ENCODE results near the gene MAP1A.
"Not testable (repeated sequence)": the region's sequence is repeated elsewhere in the genome, so short reads cannot be mapped to it uniquely, and the experiment has no call there.

The MAP1A gene

DNA sequence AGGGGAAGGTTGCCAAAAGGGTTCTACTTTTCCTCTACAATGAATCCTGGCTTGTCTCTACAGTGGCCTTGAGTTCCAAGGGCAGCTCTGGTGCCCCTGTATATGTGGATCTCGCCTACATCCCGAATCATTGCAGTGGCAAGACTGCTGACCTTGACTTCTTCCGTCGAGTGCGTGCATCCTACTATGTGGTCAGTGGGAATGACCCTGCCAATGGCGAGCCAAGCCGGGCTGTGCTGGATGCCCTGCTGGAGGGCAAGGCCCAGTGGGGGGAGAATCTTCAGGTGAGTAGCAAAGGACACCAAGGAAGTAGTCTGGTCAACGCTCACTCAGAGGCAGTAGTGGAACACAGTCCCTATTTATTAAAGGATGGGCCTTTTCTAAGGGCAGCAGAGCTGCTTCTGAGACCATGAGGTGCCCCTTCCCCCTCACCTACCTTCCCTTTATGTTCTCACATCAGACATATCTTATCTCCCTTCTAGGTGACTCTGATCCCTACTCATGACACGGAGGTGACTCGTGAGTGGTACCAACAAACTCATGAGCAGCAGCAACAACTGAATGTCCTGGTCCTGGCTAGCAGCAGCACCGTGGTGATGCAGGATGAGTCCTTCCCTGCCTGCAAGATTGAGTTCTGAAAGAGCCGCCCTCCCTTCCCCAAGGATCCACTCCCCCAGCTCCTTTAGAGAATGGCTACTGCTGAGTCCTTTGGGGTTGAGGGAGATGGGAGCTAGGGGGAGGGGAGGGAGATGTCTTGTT lies 12.4 kb downstream of the MAP1A start:
- DNase-seq (ENCODE audit: low read depth in 2 of 2): no peak

DNA sequence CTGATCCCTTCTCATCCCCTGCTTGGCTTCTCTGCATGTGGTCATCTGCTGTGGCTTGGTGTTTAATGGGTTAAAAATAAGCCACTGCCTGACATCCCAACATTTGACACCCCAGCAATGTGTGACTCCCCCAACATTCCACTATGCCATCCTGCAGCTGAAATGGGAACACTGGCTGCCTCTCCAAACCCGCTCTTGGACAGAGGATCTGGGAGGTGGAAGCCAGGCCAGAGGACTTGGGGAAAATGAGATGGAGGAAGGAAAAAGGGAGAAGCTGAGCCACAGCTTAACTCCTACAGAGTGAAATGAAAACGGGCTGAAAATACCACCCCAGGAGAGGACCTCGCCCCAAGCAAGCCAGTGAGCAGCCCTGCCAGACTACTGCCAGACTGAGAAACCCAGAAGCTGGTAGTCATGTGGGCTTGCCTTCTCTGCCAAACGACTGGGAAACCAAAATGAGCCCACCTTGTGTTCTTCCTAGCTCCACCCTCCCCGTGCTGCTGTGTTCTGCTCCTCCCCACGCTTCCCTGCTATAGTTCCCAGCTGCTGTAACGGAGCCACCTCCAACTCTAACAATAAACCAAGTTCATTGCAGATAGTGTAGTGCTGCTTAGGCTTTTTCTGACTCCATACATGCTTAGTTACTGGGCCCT lies 13.7 kb downstream of the MAP1A start:
- no peak for DNase-seq (ENCODE audit: low read depth in 2 of 2)

DNA sequence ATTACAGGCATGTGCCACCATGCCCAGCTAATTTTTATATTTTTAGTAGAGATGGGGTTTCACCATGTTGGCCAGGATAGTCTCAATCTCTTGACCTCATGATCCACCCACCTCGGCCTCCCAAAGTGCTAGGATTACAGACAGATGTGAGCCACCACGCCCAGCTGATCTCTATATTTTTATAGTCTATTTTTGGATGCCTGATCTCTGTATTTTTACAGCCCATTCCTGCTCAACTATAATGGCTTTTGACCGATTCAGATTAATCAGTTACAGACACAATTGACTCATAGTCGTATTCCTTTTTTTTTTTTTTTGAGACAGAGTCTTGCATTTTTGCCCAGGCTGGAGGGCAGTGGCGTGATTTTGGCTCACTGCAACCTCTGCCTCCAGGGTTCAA lies 15.4 kb downstream of the MAP1A start:
- DNase-seq (ENCODE audit: low read depth in 2 of 2): not testable (repeated sequence)

DNA sequence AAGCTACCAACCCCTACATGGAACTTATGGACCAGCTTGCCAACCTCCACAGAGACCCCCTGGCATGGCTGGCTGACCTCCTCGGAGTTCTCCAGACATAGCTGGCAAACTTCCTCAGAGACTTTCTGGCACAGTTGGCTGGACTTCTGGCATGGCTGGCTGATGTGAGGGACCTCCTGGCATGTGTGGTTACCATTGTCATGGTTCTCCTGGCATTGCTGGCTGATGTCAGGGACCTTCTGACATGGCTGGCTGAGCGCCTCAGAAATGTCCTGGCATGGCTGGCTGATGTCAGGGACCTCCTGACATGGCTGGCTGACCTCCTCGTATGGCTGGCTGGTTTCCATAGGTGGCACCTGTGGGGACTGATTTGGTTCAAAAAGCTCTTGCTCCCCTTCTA lies 17.5 kb downstream of the MAP1A start:
- DNase-seq (ENCODE audit: low read depth in 2 of 2): no peak

DNA sequence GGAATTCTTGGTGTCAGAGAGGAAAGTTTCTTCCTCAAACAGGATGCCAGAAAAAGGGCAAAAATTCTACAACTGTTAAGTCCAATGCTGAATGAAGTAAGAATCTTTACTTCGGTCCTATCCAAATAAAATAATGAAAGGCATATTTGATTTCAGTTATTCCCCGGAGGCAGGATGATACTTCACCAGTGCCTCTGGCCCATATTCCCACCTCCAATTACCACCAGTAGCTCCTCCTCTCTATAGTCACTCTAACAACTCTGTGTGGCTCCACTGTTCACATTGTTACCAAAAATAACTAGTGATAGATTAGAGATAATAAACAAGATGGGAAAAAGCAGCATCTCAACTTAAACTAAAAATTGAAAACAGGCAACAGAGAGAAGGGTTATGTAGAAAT lies 20.7 kb downstream of the MAP1A start:
- DNase-seq (ENCODE audit: low read depth in 2 of 2): no peak

DNA sequence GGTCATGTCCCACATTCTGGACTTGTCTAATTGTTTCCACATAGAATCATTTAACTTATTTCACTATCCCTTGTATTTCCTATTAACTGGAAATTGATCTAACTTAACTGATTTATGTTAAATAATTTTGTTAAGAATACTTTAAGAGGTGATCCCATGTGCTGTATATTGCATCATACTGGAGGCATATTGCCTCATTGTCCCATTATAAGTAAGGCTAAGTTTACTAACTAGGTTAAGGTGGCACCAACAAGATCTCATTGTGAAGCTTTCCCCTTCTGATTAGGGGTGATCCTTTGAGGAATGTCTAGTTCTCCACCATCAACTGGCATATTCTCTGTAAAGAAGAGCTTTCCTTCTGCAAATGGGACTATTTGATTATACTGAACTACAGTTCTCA lies 24.4 kb downstream of the MAP1A start:
- DNase-seq (ENCODE audit: low read depth in 2 of 2): no peak

DNA sequence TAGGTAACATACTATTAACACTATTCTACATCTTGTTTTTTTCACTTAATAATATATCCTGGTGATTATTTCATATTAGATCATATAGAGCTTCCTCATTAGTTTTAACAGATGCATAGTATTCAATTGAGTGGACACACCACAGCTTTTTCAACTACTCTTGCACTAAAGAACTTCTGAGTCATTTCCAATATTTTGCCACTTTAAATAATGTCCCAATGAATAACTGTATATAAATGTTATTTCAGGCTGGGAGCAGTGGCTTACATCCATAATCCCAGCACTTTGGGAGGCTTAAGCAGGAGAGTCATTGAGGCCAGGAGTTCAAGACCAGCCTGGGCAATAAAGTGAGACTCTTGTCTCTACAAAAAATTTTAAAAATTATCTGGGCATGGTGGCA lies 26.9 kb downstream of the MAP1A start:
- no peak for DNase-seq (ENCODE audit: low read depth in 2 of 2)

DNA sequence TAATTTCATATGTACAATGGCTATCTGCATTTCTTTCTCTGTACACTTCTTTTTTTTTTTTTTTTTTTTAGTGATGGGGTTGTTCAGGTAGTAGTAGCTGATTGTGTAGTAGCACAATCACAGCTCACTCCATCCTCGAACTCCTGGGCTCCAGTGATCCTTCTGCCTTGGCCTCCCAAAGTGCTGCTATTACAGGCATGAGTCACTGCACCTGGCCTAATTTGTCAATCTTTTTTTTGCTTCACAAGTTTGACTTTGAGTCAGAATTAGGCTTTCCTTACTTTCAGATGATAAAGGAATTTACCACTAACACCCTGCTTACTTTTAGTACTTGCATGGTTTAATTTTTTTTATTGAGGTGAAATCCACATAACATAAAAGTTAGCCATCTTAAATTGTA lies 28.0 kb downstream of the MAP1A start:
- no peak for DNase-seq (ENCODE audit: low read depth in 2 of 2)

DNA sequence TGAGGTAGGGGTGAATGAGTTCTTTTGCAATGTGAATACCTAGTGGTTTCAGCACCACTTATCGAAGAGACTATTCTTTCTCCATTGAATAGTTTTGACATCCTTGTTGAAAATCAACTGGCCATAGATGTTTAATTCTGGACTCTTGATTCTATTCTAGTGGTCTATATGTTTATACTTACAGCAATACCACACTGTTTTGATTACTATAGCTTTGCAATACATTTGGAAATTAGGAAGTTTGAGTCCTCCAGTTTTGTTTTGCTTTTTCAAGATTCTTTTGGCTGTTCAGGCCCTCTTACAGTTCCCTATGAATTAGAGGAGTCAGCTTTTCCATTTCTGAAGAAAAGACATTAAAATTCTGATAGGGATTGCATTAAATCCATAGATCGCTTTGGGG lies 30.1 kb downstream of the MAP1A start:
- no peak for DNase-seq (ENCODE audit: low read depth in 2 of 2)

DNA sequence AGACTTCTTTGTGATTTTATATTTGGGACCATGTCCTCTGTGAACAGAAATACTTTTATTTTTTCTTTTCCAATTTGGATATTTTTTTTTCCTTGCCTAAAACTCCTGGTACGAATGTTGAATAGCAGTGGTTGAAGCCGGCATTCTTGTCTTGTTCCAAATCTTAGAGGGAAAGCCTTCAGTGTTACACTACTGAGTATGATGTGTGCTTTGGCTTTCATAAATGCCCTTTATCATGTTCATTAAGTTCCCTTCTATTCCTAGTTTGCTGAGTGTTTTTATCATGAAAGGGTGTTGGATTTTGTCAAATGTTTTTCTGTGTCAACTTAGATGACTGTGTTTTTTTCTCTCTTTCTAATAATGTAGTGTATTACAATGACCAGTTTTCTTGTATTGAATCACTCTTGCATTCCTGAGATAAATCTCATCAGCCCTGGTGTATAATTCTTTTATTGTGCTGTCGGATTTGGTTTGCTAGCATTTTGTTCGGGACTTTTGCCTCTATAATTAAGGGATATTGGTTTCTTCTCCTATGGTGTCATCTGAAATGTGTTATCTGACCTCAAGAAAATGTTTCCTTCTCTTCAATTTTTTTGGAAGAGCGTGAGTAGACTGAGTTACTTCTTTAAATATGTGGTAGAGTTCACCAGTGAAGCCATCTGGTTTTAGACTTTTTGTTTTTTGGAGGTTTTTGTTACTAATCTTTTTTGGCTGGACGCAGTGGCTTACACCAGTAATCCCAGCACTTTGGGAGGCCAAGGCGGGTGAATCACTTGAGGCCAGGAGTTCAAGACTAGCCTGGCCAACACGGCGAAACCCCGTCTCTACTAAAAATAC lies 33.3 kb downstream of the MAP1A start:
- no peak for DNase-seq (ENCODE audit: low read depth in 2 of 2)

DNA sequence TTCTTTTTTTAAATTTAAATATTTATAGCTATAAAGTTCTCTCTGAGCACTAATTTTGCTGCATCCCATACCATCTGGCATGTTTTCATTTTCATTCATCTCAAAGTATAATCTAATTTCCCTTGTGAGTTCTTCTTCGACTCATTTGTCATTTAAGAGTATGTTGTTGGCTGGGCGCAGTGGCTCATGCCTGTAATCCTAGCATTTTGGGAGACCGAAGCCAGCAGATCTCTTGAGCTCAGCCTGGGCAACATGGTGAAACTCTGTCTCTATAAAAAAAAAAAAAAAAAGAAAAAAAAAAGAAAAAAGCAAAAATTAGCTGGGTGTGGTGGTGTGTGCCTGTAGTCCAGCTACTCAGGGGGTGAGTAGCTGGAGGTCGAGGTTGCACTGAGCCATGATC lies 34.8 kb downstream of the MAP1A start:
- no peak for DNase-seq (ENCODE audit: low read depth in 2 of 2)

DNA sequence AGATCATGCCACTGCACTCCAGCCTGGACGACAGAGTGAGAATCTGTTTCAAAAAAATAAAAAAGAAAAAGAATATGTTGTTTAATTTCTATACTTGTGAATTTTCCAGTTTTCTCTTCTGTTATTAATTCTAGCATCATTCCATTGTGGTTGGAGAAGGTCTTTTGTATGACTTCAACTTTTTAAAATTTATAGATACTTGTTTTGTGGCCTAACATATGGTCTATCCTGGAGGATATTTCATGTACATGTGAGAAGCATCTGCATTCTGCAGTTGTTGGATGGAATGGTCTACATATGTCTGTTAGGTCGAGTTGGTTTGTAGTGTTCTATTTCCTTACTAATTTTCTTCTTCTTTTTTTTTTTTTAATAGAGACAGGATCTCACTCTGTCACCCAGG lies 35.6 kb downstream of the MAP1A start:
- DNase-seq (ENCODE audit: low read depth in 2 of 2): no peak

DNA sequence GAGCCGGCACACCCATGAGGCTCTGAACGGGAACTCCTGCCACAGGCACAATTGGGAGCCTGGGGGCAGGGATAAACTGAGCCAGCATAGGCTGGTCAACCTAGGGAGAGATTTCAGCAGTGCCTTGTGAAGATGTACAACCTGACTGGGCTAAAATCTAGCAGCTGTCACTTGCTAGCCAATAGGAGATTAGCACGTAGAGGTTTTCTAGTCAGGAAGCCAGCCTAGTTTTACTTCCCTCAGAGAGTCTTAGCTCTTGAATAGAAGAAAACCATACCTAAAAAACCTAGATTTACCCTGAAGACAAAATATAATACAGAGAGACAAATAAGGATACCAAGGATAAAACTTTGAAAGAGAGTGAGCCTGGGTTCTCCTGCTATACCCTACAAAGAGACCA lies 45.3 kb downstream of the MAP1A start:
- DNase-seq (ENCODE audit: low read depth in 2 of 2): not testable (repeated sequence)

DNA sequence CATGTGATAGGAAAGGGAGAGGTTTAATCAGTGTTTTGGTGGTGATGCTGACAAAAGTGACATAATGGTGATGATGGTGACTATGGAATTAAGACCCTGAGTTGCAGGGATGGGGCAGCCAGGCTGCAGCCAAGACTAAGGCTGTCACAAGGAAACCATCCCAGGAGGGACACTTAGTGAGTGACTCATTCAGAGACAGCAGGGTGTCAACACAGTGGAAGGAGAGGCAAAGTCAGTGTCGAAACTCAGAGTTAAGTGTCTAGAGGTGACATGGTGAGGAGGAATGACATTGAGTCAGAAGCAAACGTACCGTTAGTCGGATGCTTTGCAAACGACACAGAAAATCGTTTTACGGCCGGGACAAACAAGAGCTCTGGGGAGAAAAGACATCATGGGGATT lies 46.4 kb downstream of the MAP1A start:
- DNase-seq (ENCODE audit: low read depth in 2 of 2): not testable (repeated sequence)

DNA sequence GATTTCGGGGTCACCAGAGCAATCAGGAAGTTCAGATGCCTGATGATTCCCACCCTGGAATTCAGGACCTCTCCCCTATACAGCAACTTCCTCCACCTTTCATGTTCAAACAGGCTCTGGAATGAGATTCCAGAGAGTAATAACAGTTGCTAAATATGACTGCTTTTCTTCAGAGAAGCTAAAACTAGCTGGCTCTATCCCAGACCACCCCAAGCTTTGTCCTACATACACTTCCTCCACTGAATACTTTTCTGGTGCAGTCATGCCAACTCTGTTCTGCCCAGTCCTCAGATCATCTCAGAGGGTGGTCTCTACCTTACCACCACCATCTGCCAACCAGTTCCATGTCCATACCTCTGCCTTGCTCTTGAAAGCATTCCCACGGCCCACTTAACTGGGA lies 49.2 kb downstream of the MAP1A start:
- not testable (repeated sequence) for DNase-seq (ENCODE audit: low read depth in 2 of 2)

DNA sequence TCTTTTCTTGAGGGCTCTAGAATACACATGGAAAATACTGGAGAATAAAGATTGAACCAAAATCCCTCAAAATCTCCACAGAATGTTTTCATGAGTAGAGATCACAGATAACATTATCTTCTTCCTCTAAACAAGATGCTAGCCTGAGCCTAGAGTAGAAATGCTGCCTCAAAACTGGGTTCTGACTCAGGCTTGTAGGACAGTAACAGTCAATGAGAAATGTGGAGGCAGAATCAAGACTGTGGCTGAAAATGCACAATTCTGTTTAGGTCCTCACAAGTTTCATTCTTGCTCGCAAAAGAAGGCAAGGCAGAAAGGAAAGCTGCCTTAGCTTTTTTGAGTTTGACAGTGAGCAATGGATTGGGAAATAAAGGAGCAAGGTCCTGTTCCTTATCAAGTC lies 57.2 kb downstream of the MAP1A start:
- not testable (repeated sequence) for DNase-seq (ENCODE audit: low read depth in 2 of 2)
